GM19035 (cell line): ENCODE results near the gene GLCCI1.
"Not testable (repeated sequence)": the region's sequence is repeated elsewhere in the genome, so short reads cannot be mapped to it uniquely, and the experiment has no call there.

Experiments
- ATAC-seq: cut with Tn5 transposase; IDR thresholded peaks from one replicate; pipeline ENCODE4 v1.9.1; 2021; ENCODE audit not compliant: unreplicated experiment

The GLCCI1 gene

GRCh38 chr7:8042796-8043535 is 74.4 kb downstream of the GLCCI1 start:
- ATAC-seq = no peak

GRCh38 chr7:8044761-8045430 is 76.3 kb downstream of the GLCCI1 start:
- no peak for ATAC-seq

GRCh38 chr7:8048067-8048466 is 79.5 kb downstream of the GLCCI1 start:
- ATAC-seq = not testable (repeated sequence)

GRCh38 chr7:8051373-8051772 is 82.8 kb downstream of the GLCCI1 start:
- no peak for ATAC-seq

- ATAC-seq = no peak
Measured at GRCh38 chr7:8051998-8052397, 83.4 kb downstream of the GLCCI1 start.

GRCh38 chr7:8052824-8053223 is 84.2 kb downstream of the GLCCI1 start:
- ATAC-seq = no peak

- ATAC-seq = no peak
Measured at GRCh38 chr7:8056439-8056838, 87.8 kb downstream of the GLCCI1 start.

GRCh38 chr7:8057566-8057965 is 89.0 kb downstream of the GLCCI1 start:
- no peak for ATAC-seq

GRCh38 chr7:8058322-8058721 is 89.7 kb downstream of the GLCCI1 start:
- ATAC-seq = no peak

GRCh38 chr7:8058852-8059251 is 90.3 kb downstream of the GLCCI1 start:
- no peak for ATAC-seq

GRCh38 chr7:8060241-8060640 is 91.6 kb downstream of the GLCCI1 start:
- no peak for ATAC-seq

- ATAC-seq = not testable (repeated sequence)
Measured at GRCh38 chr7:8063300-8063699, 94.7 kb downstream of the GLCCI1 start.

- ATAC-seq = no peak
Measured at GRCh38 chr7:8063706-8064297, 95.2 kb downstream of the GLCCI1 start.

GRCh38 chr7:8064828-8065227 is 96.2 kb downstream of the GLCCI1 start:
- ATAC-seq = no peak

GRCh38 chr7:8065356-8065813 is 96.8 kb downstream of the GLCCI1 start:
- no peak for ATAC-seq

GRCh38 chr7:8068892-8069686 is 100.5 kb downstream of the GLCCI1 start:
- ATAC-seq = no peak

- ATAC-seq = no peak
Measured at GRCh38 chr7:8070451-8071180, 102.0 kb downstream of the GLCCI1 start.

- ATAC-seq = no peak
Measured at GRCh38 chr7:8078418-8078817, 109.8 kb downstream of the GLCCI1 start.

- ATAC-seq = no peak
Measured at GRCh38 chr7:8082762-8083161, 114.2 kb downstream of the GLCCI1 start.

GRCh38 chr7:8084836-8085235 is 116.2 kb downstream of the GLCCI1 start:
- ATAC-seq = no peak

GRCh38 chr7:8085420-8085819 is 116.8 kb downstream of the GLCCI1 start:
- ATAC-seq = no peak
